Measurements from ENCODE around the gene ZRANB3.

ZRANB3 gene

GRCh38 chr2:135183822-135184221 lies 347.2 kb downstream of the ZRANB3 start:
- H3K27me3 ChIP-seq (ENCODE audit: insufficient read depth, low read depth, severe bottlenecking) = no peaks in the 10 kb centered on the region

GRCh38 chr2:135182601-135183000 lies 348.4 kb downstream of the ZRANB3 start:
- peak overlapping the region; percentile 40 for H3K4me3 ChIP-seq (ENCODE audit: low read depth, low read length)
- H3K9me3 ChIP-seq (ENCODE audit: severe bottlenecking) = no peaks in the 10 kb centered on the region
- peak overlapping the region; percentile 95 for H3K27ac ChIP-seq
- H3K36me3 ChIP-seq = peaks cover 3% of the 10 kb centered on the region; the same call in 1 of the 2 replicates
- no peaks in the 10 kb centered on the region for H3K27me3 ChIP-seq (ENCODE audit: insufficient read depth, low read depth, severe bottlenecking)
- no peak for TF ChIP-seq CTCF (IDR thresholded peaks at IDR 0.05; ENCODE audit: low read depth, low read length)
- DNase-seq = no peak

More at GRCh38 chr2:135183822-135184221, 347.2 kb downstream of the ZRANB3 start:
- no peak for TF ChIP-seq CTCF (IDR thresholded peaks at IDR 0.05; ENCODE audit: low read depth, low read length)
- H3K4me3 ChIP-seq (ENCODE audit: low read depth, low read length) = no peak overlapping the region
- DNase-seq = no peak
- H3K27ac ChIP-seq = no peak overlapping the region
- no peaks in the 10 kb centered on the region for H3K9me3 ChIP-seq (ENCODE audit: severe bottlenecking)
- H3K36me3 ChIP-seq = no peaks in the 10 kb centered on the region

- Histone ChIP-seq H3K9me3 (ENCODE audit: severe bottlenecking) (no peaks in the 10 kb centered on the region), H3K4me3 (ENCODE audit: low read depth, low read length) (peak overlapping the region; percentile 40), H3K27ac (peak overlapping the region; percentile 95), H3K27me3 (ENCODE audit: insufficient read depth, low read depth, severe bottlenecking) (no peaks in the 10 kb centered on the region), H3K36me3 (peaks cover 3% of the 10 kb centered on the region; the same call in 1 of the 2 replicates)
- DNase-seq = peak; percentile 41
- TF ChIP-seq CTCF (IDR thresholded peaks at IDR 0.05; ENCODE audit: low read depth, low read length) = no peak
Observed at GRCh38 chr2:135182190-135182589, 348.8 kb downstream of the ZRANB3 start.

GRCh38 chr2:135179689-135180088 lies 351.3 kb downstream of the ZRANB3 start:
- Histone ChIP-seq H3K4me3 (ENCODE audit: low read depth, low read length) (no peak overlapping the region), H3K27ac (no peak overlapping the region), H3K36me3 (peaks cover 13% of the 10 kb centered on the region; the same call in 1 of the 2 replicates), H3K9me3 (ENCODE audit: severe bottlenecking) (peaks cover 5% of the 10 kb centered on the region), H3K27me3 (ENCODE audit: insufficient read depth, low read depth, severe bottlenecking) (no peaks in the 10 kb centered on the region)
- no peak for TF ChIP-seq CTCF (IDR thresholded peaks at IDR 0.05; ENCODE audit: low read depth, low read length)
- DNase-seq = no peak

- H3K27ac ChIP-seq = no peak overlapping the region
- H3K9me3 ChIP-seq (ENCODE audit: severe bottlenecking) = peaks cover 5% of the 10 kb centered on the region
- DNase-seq = no peak
- no peaks in the 10 kb centered on the region for H3K27me3 ChIP-seq (ENCODE audit: insufficient read depth, low read depth, severe bottlenecking)
- no peak overlapping the region for H3K4me3 ChIP-seq (ENCODE audit: low read depth, low read length)
- H3K36me3 ChIP-seq = peaks cover 26% of the 10 kb centered on the region
- TF ChIP-seq CTCF (IDR thresholded peaks at IDR 0.05; ENCODE audit: low read depth, low read length) = no peak
Observed at GRCh38 chr2:135175177-135175576, 355.8 kb downstream of the ZRANB3 start.

- peaks cover 28% of the 10 kb centered on the region for H3K36me3 ChIP-seq
- H3K9me3 ChIP-seq (ENCODE audit: severe bottlenecking) = peaks cover 5% of the 10 kb centered on the region
- H3K4me3 ChIP-seq (ENCODE audit: low read depth, low read length) = no peak overlapping the region
- no peak overlapping the region for H3K27ac ChIP-seq
- no peak for TF ChIP-seq CTCF (IDR thresholded peaks at IDR 0.05; ENCODE audit: low read depth, low read length)
- no peaks in the 10 kb centered on the region for H3K27me3 ChIP-seq (ENCODE audit: insufficient read depth, low read depth, severe bottlenecking)
- DNase-seq = no peak
Observed at GRCh38 chr2:135174810-135175093, 356.3 kb downstream of the ZRANB3 start.
